Loucy (cell line): ENCODE data around the gene CDK1.

Experiments
- H2AFZ ChIP-seq: fragments of 200-600 bp; sonication (generic); 2 replicates; pipeline ENCODE4 v1.6.0; 2016; ENCODE audit warnings: antibody characterized with exemption, mild to moderate bottlenecking, low read length, moderate library complexity
- H3F3A ChIP-seq: fragments of 200-600 bp; 2 replicates; pipeline ENCODE4 v1.6.0; 2016; ENCODE audit warnings: antibody characterized with exemption, low read depth, mild to moderate bottlenecking
- H3K27me3 ChIP-seq: fragments of 200-600 bp; sonication (generic); 2 replicates; pipeline ENCODE4 v1.6.1; 2014; ENCODE audit warnings: low read length, mild to moderate bottlenecking; ENCODE audit not compliant: insufficient read depth, poor library complexity, severe bottlenecking
- H3K36me3 ChIP-seq: fragments of 200-600 bp; sonication (generic); 2 replicates; pipeline ENCODE4 v1.6.1; 2016; ENCODE audit warnings: low read length; ENCODE audit not compliant: insufficient read depth
- H3K4me1 ChIP-seq: fragments of 200-600 bp; sonication (generic); 2 replicates; pipeline ENCODE4 v1.5.1; 2014; ENCODE audit warnings: low read length, mild to moderate bottlenecking; ENCODE audit not compliant: insufficient read depth, poor library complexity, severe bottlenecking
- H3K4me2 ChIP-seq: fragments of 200-600 bp; sonication (generic); 2 replicates; pipeline ENCODE4 v1.6.0; 2014; ENCODE audit warnings: antibody characterized with exemption, low read length, low read depth, mild to moderate bottlenecking; ENCODE audit not compliant: poor library complexity, severe bottlenecking
- H3K4me3 ChIP-seq: fragments of 200-600 bp; sonication (generic); 2 replicates; pipeline ENCODE4 v1.5.1; 2014; ENCODE audit warnings: low read length, mild to moderate bottlenecking, mixed read lengths; ENCODE audit not compliant: poor library complexity, severe bottlenecking
- H3K79me2 ChIP-seq: fragments of 200-600 bp; sonication (generic); 2 replicates; pipeline ENCODE4 v1.6.1; 2014; ENCODE audit warnings: low read length; ENCODE audit not compliant: insufficient read depth
- H3K9ac ChIP-seq: fragments of 200-600 bp; sonication (generic); 2 replicates; pipeline ENCODE4 v1.6.0; 2014; ENCODE audit warnings: mild to moderate bottlenecking, low read depth, low read length, moderate library complexity; ENCODE audit not compliant: poor library complexity, severe bottlenecking
- H3K9me2 ChIP-seq: fragments of 200-600 bp; sonication (generic); replicated peaks from 2 replicates; pipeline ENCODE4 v1.6.1; 2016; ENCODE audit warnings: low read depth, low read length, mixed read lengths
- H3K9me3 ChIP-seq: fragments of 200-600 bp; sonication (generic); 2 replicates; pipeline ENCODE4 v1.6.1; 2014; ENCODE audit warnings: mild to moderate bottlenecking, antibody characterized with exemption, low read length, low read depth; ENCODE audit not compliant: insufficient read depth
- H4K20me1 ChIP-seq: fragments of 200-600 bp; sonication (generic); 2 replicates; pipeline ENCODE4 v1.6.0; 2014; ENCODE audit warnings: antibody characterized with exemption, low read length, mild to moderate bottlenecking; ENCODE audit not compliant: insufficient read depth, poor library complexity, severe bottlenecking
- CTCF ChIP-seq: fragments of 200-600 bp; sonication (generic); conservative IDR thresholded peaks from 2 replicates; pipeline ENCODE4 v1.5.1; 2014; ENCODE audit warnings: mild to moderate bottlenecking, antibody characterized with exemption, low read length
- EZH2phosphoT487 ChIP-seq: fragments of 200-600 bp; IDR thresholded peaks from 2 replicates; pipeline ENCODE4 v1.6.1; 2018; ENCODE audit warnings: antibody characterized with exemption, mild to moderate bottlenecking, moderate library complexity, borderline replicate concordance

CDK1 gene

DNA sequence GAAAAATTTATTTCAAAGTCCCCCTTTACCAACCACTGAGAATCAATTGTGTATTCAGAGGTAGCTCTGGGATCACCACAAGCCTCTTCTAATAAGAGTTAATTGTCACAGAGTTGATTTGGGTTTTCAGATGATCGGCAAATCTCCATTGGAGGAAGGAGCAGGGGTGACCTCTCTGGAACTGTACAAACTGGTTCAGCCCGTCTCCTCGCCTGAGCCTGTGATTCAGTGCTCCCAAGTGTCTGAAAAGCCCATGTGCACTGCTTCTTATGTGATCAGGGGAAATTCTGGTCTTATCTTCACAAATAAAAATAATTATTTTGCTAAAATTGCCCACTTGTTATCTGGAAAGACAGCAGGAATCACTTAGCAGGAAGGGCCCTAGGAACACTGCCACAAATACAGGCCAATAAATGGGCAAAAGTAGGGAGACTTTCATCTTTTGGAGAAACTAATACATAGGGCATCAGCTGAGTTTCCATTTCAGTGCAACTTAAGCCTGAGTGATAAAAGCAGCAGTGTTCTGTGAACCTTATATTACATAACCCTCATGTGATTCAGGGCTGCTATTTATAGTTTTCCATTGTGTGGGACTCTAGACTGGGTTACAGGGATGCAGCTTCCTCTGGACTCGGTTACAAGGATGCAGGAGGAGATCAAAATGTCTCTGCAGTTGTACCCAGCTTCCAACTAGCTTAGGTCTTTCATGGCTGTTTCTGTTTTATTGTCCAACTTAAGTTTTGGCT, 32.3 kb downstream of the CDK1 start:
- Histone ChIP-seq H2AFZ (no peak overlapping the region), H3K4me1 (no peaks in the 10 kb centered on the region), H3K4me2 (no peak overlapping the region), H3K9me3 (no peaks in the 10 kb centered on the region), H4K20me1 (no peaks in the 10 kb centered on the region), H3K4me3 (no peak overlapping the region), H3K79me2 (no peaks in the 10 kb centered on the region), H3K27me3 (no peaks in the 10 kb centered on the region), H3F3A (no peaks in the 10 kb centered on the region), H3K36me3 (no peaks in the 10 kb centered on the region), H3K9me2 (no peaks in the 10 kb centered on the region), H3K9ac (no peak overlapping the region)
- TF ChIP-seq EZH2phosphoT487 (no peak), CTCF (no peak)

GRCh38 chr10:60816628-60817397, 38.5 kb downstream of the CDK1 start:
- no peaks in the 10 kb centered on the region for H3K9me2 ChIP-seq
- H3K27me3 ChIP-seq = no peaks in the 10 kb centered on the region
- H3K4me3 ChIP-seq = no peak overlapping the region
- no peak overlapping the region for H3K9ac ChIP-seq
- no peak overlapping the region for H2AFZ ChIP-seq
- TF ChIP-seq EZH2phosphoT487 (no peak), CTCF (peak; percentile 87)
- H3F3A ChIP-seq = no peaks in the 10 kb centered on the region
- peaks cover 29% of the 10 kb centered on the region for H3K4me1 ChIP-seq
- H3K4me2 ChIP-seq = peak overlapping the region; percentile 13
- H3K36me3 ChIP-seq = no peaks in the 10 kb centered on the region
- no peaks in the 10 kb centered on the region for H3K9me3 ChIP-seq
- H3K79me2 ChIP-seq = no peaks in the 10 kb centered on the region
- H4K20me1 ChIP-seq = no peaks in the 10 kb centered on the region

DNA sequence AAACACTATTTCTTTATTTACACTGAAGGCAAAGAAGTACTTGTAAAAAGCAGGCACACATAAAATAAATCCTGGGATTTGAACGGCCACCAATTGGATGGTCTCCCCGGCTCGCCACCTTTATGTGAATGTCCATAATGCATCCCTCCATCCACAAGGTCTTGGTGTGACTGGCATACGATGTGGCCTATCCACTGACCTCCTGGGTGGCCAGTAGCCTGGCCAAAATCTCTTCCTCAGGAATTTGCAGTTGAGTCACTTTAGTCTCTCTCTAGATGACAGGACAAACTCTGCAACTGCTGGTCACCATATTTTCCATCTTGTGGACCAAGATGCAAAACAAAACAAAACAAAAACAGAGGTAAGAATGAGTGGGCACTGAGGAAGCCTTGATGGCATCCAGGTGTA, 39.1 kb downstream of the CDK1 start:
- no peaks in the 10 kb centered on the region for H3K9me3 ChIP-seq
- H3K4me3 ChIP-seq = no peak overlapping the region
- no peak overlapping the region for H2AFZ ChIP-seq
- H3K79me2 ChIP-seq = no peaks in the 10 kb centered on the region
- no peaks in the 10 kb centered on the region for H3F3A ChIP-seq
- TF ChIP-seq EZH2phosphoT487 (no peak), CTCF (no peak)
- H3K9me2 ChIP-seq = no peaks in the 10 kb centered on the region
- H3K9ac ChIP-seq = no peak overlapping the region
- no peaks in the 10 kb centered on the region for H3K36me3 ChIP-seq
- H4K20me1 ChIP-seq = no peaks in the 10 kb centered on the region
- H3K27me3 ChIP-seq = no peaks in the 10 kb centered on the region
- H3K4me1 ChIP-seq = peaks cover 29% of the 10 kb centered on the region
- no peak overlapping the region for H3K4me2 ChIP-seq
